ENCODE data around the gene GPNMB. TPM values are rescaled to one million over a fixed set of nuclear protein-coding genes. Genes with fewer than 3 reads are reported as not detected.

The GPNMB gene
- total RNA-seq, 1 experiment from 2014 or later = 17.4 TPM

DNA sequence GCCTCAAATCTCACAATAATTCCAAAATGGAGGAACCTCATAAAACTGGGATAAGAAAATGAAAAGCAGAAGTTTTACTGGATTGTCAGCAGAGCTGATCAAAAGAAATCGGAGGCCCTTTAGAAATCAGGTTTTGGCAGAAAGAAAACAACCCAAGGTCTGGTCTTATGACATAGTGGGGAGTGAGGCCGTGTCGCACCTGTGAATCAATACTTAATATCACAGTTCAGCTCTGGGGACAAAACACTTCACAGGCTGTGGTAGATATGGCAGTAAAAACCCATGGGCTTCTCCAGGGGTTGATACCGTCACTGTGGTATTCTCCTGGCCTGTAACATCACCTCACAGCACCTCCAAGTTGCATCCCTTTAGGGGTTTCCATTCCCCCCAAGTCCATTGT is 46.0 kb downstream of the GPNMB start:
- TF ChIP-seq EZH2 (IDR thresholded peaks at IDR 0.05; ENCODE audit: low read depth) = no peak
- peaks cover 8% of the 10 kb centered on the region; the same call in 1 of the 2 replicates for H3F3A ChIP-seq (ENCODE audit: insufficient read depth, low read depth)
- no peak for DNase-seq
- no peaks in the 10 kb centered on the region for H4K20me1 ChIP-seq (ENCODE audit: insufficient read depth)
- no peak overlapping the region for H2AFZ ChIP-seq
- H3K79me2 ChIP-seq (ENCODE audit: low read depth) = no peaks in the 10 kb centered on the region
- peaks cover 4% of the 10 kb centered on the region for H3K4me1 ChIP-seq (replicated peaks; ENCODE audit: insufficient read depth)
- no peaks in the 10 kb centered on the region for H3K27me3 ChIP-seq (ENCODE audit: insufficient read depth, low read depth)
- H3K4me2 ChIP-seq = no peak overlapping the region
- ChIA-PET POLR2A (ENCODE audit: unreplicated experiment) (interaction anchor here (0.5 kb wide), 1 partner anchor 186 kb away, joined by 4 read pairs; no protein-coding TSS in a partner anchor), CTCF (no interaction called here)
- no peaks in the 10 kb centered on the region for H3K9me3 ChIP-seq (ENCODE audit: insufficient read depth, low read depth)
- H3K9me2 ChIP-seq (ENCODE audit: insufficient read depth) = no peaks in the 10 kb centered on the region
- H3K27ac ChIP-seq = no peak overlapping the region
- no peaks in the 10 kb centered on the region for H3K36me3 ChIP-seq (ENCODE audit: low read depth)
- BruUV-seq (replicated peaks) = no TSS peak
- intact Hi-C loops (cut with micrococcal nuclease; ENCODE audit: unreplicated experiment) = no loop called here
- H3K4me3 ChIP-seq = no peak overlapping the region

DNA sequence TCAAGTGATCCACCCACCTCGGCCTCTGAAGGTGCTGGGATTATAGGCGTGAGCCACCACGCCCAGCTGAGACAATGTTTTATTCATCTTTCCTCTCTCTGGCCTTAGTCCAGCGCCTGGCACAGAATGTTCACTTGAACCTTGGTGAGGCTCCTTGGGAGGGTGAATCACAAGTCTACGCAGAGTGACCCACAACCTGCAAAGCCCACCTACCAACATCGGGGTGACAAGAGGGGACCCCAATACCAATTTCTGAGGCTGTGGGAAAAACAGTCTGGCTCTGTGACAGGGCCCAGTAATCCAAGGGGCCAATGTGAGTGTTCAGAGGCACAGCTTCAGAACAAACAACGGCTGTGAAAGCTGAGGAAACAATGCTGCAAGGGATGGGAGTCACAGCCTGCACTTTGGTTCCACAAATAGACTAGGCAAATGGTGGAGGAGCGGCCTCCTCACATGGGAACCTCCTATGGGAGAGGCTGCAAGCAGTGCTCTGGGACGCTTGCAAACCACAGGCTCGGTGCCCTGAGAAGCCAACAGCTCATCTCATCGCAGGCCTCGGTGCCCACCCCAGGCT is 47.0 kb downstream of the GPNMB start:
- intact Hi-C loops (cut with micrococcal nuclease; ENCODE audit: unreplicated experiment) = no loop called here
- Histone ChIP-seq H3K9me3 (ENCODE audit: insufficient read depth, low read depth) (no peaks in the 10 kb centered on the region), H3K9me2 (ENCODE audit: insufficient read depth) (no peaks in the 10 kb centered on the region), H3K79me2 (ENCODE audit: low read depth) (no peaks in the 10 kb centered on the region), H4K20me1 (ENCODE audit: insufficient read depth) (no peaks in the 10 kb centered on the region), H3K36me3 (ENCODE audit: low read depth) (no peaks in the 10 kb centered on the region), H3K4me1 (replicated peaks; ENCODE audit: insufficient read depth) (peaks cover 14% of the 10 kb centered on the region), H2AFZ (no peak overlapping the region), H3F3A (ENCODE audit: insufficient read depth, low read depth) (peaks cover 15% of the 10 kb centered on the region; the same call in 1 of the 2 replicates), H3K4me2 (no peak overlapping the region), H3K27ac (no peak overlapping the region), H3K27me3 (ENCODE audit: insufficient read depth, low read depth) (no peaks in the 10 kb centered on the region), H3K4me3 (no peak overlapping the region)
- no TSS peak for BruUV-seq (replicated peaks)
- CTCF ChIA-PET = interaction anchor here (0.5 kb wide), 1 partner anchor 206 kb away, joined by 3 read pairs; no protein-coding TSS in a partner anchor
- no peak for TF ChIP-seq EZH2 (IDR thresholded peaks at IDR 0.05; ENCODE audit: low read depth)
- TF ChIP-seq, protein P1, sequence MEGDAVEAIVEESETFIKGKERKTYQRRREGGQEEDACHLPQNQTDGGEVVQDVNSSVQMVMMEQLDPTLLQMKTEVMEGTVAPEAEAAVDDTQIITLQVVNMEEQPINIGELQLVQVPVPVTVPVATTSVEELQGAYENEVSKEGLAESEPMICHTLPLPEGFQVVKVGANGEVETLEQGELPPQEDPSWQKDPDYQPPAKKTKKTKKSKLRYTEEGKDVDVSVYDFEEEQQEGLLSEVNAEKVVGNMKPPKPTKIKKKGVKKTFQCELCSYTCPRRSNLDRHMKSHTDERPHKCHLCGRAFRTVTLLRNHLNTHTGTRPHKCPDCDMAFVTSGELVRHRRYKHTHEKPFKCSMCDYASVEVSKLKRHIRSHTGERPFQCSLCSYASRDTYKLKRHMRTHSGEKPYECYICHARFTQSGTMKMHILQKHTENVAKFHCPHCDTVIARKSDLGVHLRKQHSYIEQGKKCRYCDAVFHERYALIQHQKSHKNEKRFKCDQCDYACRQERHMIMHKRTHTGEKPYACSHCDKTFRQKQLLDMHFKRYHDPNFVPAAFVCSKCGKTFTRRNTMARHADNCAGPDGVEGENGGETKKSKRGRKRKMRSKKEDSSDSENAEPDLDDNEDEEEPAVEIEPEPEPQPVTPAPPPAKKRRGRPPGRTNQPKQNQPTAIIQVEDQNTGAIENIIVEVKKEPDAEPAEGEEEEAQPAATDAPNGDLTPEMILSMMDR (conservative IDR thresholded peaks at IDR 0.05) = no peak
- DNase-seq = no peak
- POLR2A ChIA-PET (ENCODE audit: unreplicated experiment) = interaction anchor here (0.7 kb wide), 1 partner anchor 187 kb away, joined by 3 read pairs; no protein-coding TSS in a partner anchor

DNA sequence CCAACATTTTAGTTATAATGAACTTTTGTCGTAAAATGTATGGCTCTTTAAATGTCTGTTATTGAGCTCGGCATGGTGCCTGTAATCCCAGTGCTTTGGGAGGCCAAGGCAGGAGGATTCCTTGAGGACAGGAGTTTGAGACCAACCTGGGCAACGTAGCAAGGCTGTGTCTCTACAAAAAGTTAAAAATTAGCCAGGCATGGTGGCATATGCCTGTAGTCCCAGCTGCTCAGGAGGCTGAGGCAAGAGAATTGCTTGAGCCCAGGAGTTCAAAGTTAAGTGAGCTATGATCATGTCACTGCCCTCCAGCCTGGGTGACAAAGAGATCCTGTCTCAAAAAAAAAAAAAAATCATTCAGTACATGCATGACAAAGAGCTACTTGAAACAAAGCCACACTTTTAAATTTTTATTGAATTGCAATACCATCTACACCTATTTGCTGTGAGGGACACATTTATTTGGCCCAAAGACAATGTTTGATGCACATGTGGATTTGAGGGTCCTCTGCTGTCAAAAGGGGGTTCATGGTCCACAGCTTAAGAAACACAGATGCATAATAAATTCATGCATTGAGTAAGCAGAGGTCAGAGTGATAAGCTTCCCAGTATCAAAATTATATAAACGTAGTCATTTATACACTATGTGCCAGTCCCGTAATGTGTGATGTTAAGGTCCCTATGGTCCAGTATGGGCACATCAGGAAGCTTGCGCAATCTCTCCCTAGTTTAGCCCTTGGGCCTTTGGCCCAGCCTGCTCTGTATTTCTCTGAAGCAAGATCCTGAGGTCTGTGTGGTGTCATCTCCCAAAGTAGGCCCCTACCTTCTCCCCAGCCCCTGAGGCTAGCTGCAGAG is 48.2 kb downstream of the GPNMB start:
- intact Hi-C loops (cut with micrococcal nuclease; ENCODE audit: unreplicated experiment) = no loop called here
- H3K36me3 ChIP-seq (ENCODE audit: low read depth) = no peaks in the 10 kb centered on the region
- H4K20me1 ChIP-seq (ENCODE audit: insufficient read depth) = no peaks in the 10 kb centered on the region
- no peaks in the 10 kb centered on the region for H3K27me3 ChIP-seq (ENCODE audit: insufficient read depth, low read depth)
- DNase-seq = no peak
- ChIA-PET POLR2A (ENCODE audit: unreplicated experiment) (no interaction called here), CTCF (interaction anchor here (0.6 to 0.8 kb wide), 4 partner anchors 16 to 253 kb away, joined by 3 to 6 read pairs (median 4); no protein-coding TSS in a partner anchor)
- H3K27ac ChIP-seq = no peak overlapping the region
- no peak overlapping the region for H3K4me2 ChIP-seq
- no peak overlapping the region for H2AFZ ChIP-seq
- H3K4me3 ChIP-seq = no peak overlapping the region
- no peak for TF ChIP-seq EZH2 (IDR thresholded peaks at IDR 0.05; ENCODE audit: low read depth)
- TF ChIP-seq, protein P1 (conservative IDR thresholded peaks at IDR 0.05) = no peak
- peaks cover 6% of the 10 kb centered on the region for H3K79me2 ChIP-seq (ENCODE audit: low read depth)
- H3K4me1 ChIP-seq (replicated peaks; ENCODE audit: insufficient read depth) = peaks cover 17% of the 10 kb centered on the region
- no peaks in the 10 kb centered on the region for H3K9me2 ChIP-seq (ENCODE audit: insufficient read depth)
- H3F3A ChIP-seq (ENCODE audit: insufficient read depth, low read depth) = peaks cover 19% of the 10 kb centered on the region; the same call in 1 of the 2 replicates
- no TSS peak for BruUV-seq (replicated peaks)
- no peaks in the 10 kb centered on the region for H3K9me3 ChIP-seq (ENCODE audit: insufficient read depth, low read depth)
